Esophagus (tissue), 2 donors: ENCODE results near the gene TSPAN18. TPM values are rescaled to one million over a fixed set of nuclear protein-coding genes. Genes with fewer than 3 reads are reported as not detected.
A peak's percentile ranks its signal among the peaks of the same experiment; 100 is the strongest.

ENCODE experiments used
- H3K27ac ChIP-seq, 2 donors: one replicate each; pipeline ENCODE4 v1.5.1; 2013; ENCODE audit warnings: low read depth in 2 of 2, mild to moderate bottlenecking in 2 of 2, inconsistent platforms in 1 of 2, low read length in 1 of 2, moderate library complexity in 1 of 2
- H3K27me3 ChIP-seq, 2 donors: one replicate each; pipeline ENCODE4 v1.6.1; 2013; ENCODE audit warnings: low read length in 2 of 2, control low read depth in 1 of 2, mild to moderate bottlenecking in 1 of 2; ENCODE audit not compliant: insufficient read depth in 2 of 2, control insufficient read depth in 1 of 2
- H3K36me3 ChIP-seq, 2 donors: one replicate each; pipeline ENCODE4 v1.6.1; 2013; ENCODE audit warnings: low read length in 1 of 2; ENCODE audit not compliant: control insufficient read depth in 2 of 2, insufficient read depth in 2 of 2
- H3K4me1 ChIP-seq, 2 donors: one replicate each; pipeline ENCODE4 v1.6.1; 2013; ENCODE audit warnings: low read length in 1 of 2; ENCODE audit not compliant: control insufficient read depth in 2 of 2, insufficient read depth in 2 of 2
- H3K4me3 ChIP-seq, 2 donors: one replicate each; pipeline ENCODE4 v1.5.1; 2013; ENCODE audit warnings: low read length in 2 of 2, mild to moderate bottlenecking in 2 of 2, low read depth in 1 of 2, moderate library complexity in 1 of 2
- H3K9me3 ChIP-seq, 2 donors: one replicate each; pipeline ENCODE4 v1.6.1; 2013; ENCODE audit warnings: mild to moderate bottlenecking in 2 of 2, low read depth in 1 of 2, low read length in 1 of 2, moderate library complexity in 1 of 2; ENCODE audit not compliant: control insufficient read depth in 2 of 2, insufficient read depth in 1 of 2
- WGBS, 2 donors: extraction: QIAGEN DNeasy Blood & Tissue Kit; methylation state at CpG; one replicate each; pipeline ENCODE4 v1.1.7; 2013; 5-methylcytosine and 5-hydroxymethylcytosine counted together
- polyA plus RNA-seq, 2 donors: library from polyadenylated mRNA; stranded (reverse); fragments of 200-250 nt; gene quantifications; one replicate each; pipeline ENCODE4 v1.2.3, GENCODE V29; 2013
- donor health status: healthy with polysubstance abuse.
- donor health status: Bipolar disorder and iron deficiency.

Gene TSPAN18
- polyA plus RNA-seq, 2 donors, result 2.2 to 3.1 TPM

DNA sequence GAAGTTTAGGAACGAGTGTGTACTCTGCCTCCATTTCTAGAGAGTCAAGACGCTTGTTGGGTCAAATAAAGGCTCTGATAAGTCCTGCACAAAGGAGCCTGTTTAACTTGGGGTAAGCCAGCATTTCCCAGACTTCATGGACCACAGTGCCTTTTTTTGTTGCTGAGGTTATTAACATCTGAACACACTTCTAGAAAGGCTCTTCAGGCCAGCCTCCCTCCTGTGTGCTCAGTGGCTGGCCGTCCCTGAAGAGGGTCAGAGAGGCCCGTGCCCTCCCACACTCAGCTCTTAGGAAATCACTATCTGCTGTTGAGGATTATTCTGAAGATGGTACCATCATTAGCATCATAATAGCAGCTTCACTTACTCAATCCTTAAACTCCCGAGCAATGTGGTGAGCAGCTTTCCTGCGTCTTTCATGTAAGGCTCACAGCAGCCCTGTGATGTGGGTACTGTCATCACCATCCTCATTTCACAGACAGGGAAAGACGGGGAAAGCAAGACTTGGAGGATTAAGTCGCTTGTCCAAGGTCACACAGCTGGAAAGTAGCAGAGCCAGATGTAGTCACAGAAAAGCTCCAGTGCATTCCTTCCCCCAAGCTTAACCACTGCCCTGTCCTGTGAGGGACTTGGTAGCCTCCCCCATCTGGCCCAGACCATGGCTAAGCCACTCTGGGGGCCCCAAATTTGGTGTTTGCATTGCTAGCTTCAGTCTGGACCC lies 71.3 kb downstream of the TSPAN18 start:
- Histone ChIP-seq H3K27ac (peak overlapping the region; percentile 34), H3K27me3 (no peaks in the 10 kb centered on the region), H3K9me3 (peaks cover 0 to 2% of the 10 kb centered on the region in 2 donors), H3K4me3 (no peak overlapping the region), H3K4me1 (no peaks in the 10 kb centered on the region), H3K36me3 (no peaks in the 10 kb centered on the region)
- WGBS, 2 donors, result 67 to 70% methylated on average over 8 of the region's 8 CpGs

DNA sequence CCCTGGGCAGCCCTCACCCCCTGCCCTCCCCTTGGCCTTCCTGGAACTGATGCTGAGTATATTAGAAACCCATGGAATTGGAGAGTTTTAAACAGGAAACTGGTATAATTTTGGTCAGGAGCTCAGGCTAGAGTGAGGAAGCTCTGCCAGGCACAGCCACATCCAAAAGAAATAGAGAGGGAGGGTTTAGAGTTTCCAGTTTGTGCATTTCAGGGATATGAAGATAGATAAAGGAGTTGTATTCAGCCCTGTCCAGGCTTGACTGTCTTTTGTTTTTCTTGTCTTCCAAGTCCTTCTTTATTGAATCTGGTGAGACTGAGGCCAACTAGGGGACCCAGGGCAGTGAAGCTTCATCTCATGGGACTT lies 71.8 kb downstream of the TSPAN18 start:
- peaks cover 0 to under 1% of the 10 kb centered on the region in 2 donors for H3K9me3 ChIP-seq
- H3K36me3 ChIP-seq, result no peaks in the 10 kb centered on the region
- no peaks in the 10 kb centered on the region for H3K4me1 ChIP-seq
- H3K4me3 ChIP-seq, result no peak overlapping the region
- no peaks in the 10 kb centered on the region for H3K27me3 ChIP-seq
- H3K27ac ChIP-seq, result peak overlapping the region; percentile 24 to 34

DNA sequence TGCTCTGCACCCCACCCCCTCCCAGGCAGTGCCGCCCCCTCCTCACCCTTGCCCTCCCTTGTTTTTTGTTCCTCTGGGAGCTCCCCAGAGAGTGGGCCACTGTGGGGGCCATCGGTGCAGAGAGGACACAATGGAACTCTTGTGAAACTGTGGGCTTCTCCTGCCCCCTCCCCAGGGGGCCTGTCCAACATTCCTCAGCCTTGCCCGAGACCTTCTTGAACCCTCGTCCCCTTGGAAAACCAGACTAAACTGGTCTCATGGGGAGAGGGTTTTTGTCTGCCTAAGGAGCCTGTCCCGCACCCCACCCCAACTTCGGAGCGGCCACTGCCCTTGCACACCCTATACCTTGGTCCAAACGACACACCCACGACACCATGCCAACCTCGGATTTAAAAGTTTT lies 72.2 kb downstream of the TSPAN18 start:
- Histone ChIP-seq H3K27me3 (no peaks in the 10 kb centered on the region), H3K27ac (no peak overlapping the region), H3K4me1 (no peaks in the 10 kb centered on the region), H3K4me3 (no peak overlapping the region), H3K36me3 (no peaks in the 10 kb centered on the region), H3K9me3 (no peaks in the 10 kb centered on the region)
- WGBS, 2 donors, result 51 to 56% methylated on average over 10 of the region's 10 CpGs

DNA sequence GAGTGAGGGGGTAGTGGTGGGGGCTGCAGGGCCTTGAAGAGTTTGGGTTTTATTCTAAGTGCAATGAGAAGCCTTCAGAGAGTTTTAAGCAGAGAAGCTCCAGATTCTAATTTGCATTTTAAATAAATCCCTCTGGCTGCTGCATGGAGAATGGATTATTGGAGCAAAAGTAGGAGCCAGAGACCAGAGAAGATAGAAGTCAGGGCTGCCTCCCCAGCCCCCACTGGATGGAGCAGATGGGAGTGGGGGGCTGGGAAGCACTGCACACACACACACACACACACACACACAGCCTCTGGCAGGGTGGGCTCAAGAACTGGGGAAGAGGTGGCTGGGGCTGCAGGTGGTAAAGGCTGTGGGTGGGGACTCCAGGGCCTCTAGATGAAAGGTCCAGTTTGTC lies 75.6 kb downstream of the TSPAN18 start:
- H3K4me1 ChIP-seq, result no peaks in the 10 kb centered on the region
- H3K27ac ChIP-seq, result no peak overlapping the region
- no peaks in the 10 kb centered on the region for H3K9me3 ChIP-seq
- no peak overlapping the region for H3K4me3 ChIP-seq
- H3K27me3 ChIP-seq, result no peaks in the 10 kb centered on the region
- H3K36me3 ChIP-seq, result no peaks in the 10 kb centered on the region

DNA sequence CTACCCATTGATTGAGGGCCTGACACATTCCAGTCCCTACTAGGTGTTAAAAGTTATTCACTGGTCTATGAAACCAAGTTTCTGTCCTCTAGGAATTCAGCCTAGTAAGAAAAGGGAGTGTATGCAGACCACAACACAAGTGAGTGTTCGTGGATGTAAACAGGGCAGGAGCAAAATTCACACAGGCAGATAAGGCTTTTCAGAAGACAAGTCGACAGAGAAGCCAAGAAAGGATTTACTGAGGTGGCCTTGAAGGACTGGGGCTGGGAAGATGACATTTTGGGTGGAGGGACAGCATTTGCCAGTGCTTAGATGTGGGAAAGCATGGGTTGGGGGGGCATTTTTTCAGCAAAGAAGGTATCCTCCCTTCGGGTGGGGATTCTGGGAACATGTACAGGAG lies 76.2 kb downstream of the TSPAN18 start:
- Histone ChIP-seq H3K4me3 (no peak overlapping the region), H3K4me1 (peaks cover 0 to 2% of the 10 kb centered on the region in 2 donors), H3K9me3 (no peaks in the 10 kb centered on the region), H3K36me3 (no peaks in the 10 kb centered on the region), H3K27me3 (no peaks in the 10 kb centered on the region), H3K27ac (no peak overlapping the region)
- WGBS, 2 donors, result 56 to 62% methylated on average over 3 of the region's 3 CpGs

DNA sequence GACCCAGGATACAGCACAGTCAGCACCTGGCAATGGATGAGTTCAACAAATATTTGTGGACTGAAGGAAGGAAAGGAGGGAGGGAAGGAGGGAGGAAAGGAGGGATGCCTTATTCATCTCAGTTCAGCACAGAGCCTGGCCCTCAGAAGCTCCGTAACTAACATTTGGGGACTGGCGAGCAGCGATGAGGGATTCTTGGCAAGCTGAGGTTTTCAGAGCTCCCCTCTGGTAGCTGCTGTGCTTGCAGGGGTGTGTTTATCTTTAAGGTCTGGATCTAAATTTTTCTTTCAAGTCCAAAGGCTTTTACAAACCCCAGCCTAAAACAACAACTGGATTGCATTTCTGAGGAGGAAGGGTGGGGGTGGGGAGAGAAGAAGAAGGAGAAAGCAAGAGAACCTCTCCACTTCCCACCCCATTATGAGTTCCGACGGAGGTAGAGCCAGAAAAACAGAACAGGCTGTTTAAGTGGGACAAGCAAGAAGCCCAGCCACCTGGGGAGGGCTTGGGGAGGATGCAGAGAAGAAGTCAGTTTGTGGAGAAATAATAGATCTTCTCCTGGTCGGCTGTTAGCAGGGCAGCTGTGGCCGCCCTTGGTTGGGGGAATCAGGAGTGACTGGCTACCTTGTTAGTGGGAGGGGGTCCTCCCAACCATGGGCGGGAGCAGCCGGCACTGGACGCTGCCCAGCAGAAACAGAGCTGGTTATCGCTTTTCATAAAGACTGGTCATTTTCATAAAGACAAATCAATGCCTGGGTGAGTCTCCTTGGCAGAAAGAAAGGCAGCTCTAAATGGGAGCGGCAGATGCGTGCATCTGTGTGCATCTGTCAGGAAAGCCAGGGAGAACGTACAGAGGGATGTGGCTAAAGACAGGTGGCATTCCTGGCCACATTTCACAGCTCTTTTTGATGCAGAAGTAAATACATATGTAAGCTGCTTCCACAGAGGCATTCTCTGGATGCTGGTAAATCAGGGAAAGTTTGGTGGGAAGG lies 78.0 kb downstream of the TSPAN18 start:
- WGBS, 2 donors, result 51 to 60% methylated on average over 14 of the region's 14 CpGs
- Histone ChIP-seq H3K4me3 (no peak overlapping the region), H3K27me3 (no peaks in the 10 kb centered on the region), H3K27ac (peak overlapping the region; percentile 27 to 52), H3K36me3 (no peaks in the 10 kb centered on the region), H3K9me3 (no peaks in the 10 kb centered on the region), H3K4me1 (peaks cover 0 to 2% of the 10 kb centered on the region in 2 donors)

DNA sequence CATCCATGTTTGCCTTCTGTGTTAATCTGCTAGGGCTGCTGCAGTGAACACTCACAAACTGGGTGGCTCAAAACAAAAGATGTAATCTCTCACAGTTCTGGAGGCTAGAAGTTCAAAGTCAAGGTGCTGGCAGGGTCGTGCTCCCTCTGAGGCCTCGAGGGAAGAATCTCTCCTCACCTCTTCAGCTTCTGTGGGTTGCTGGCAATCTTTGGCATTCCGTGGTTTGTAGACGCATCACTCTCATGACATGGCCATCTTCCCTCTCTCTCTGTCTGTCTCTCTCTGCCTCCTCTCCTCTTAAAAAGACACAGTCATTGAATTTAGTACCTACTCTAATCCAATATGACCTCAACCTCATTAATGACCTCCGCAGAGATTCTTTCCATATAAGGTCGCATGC lies 78.8 kb downstream of the TSPAN18 start:
- Histone ChIP-seq H3K36me3 (no peaks in the 10 kb centered on the region), H3K4me3 (no peak overlapping the region), H3K9me3 (no peaks in the 10 kb centered on the region), H3K4me1 (peaks cover 0 to 2% of the 10 kb centered on the region in 2 donors), H3K27me3 (no peaks in the 10 kb centered on the region), H3K27ac (peak overlapping the region; percentile 27 to 34)
- 65 to 73% methylated on average over 6 of the region's 6 CpGs for WGBS, 2 donors

DNA sequence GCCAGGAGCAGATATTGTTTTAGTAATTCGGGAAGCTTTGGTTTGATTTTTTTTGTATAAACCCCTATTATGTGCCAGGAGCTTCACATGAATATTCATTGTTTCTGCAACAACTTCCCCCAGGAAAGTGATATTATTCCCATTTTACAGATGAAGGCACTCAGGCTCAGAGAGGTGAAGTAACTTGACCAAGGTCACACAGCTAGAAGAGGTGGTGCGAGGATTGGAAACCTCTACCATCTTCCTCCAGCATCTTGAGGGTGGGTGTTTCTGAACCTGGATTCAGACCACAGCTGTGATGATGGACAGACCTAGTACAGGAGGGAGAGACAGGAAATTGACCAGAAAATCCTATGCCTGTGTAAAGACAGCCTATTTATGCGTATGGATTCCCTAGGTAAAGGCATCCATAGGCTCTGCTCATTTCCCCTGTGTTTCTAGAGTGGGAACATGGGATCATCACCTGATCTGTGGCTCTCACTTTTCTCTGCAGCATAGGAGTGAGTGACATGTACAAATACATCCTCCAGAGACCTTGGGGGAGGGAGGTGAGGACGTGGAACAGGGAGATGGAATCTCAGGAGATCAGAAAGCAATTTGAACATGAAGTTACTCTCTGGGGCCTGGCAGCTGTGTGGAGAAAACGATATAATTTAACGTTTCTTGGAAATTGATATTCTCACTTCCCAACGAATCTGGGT lies 81.4 kb downstream of the TSPAN18 start:
- Histone ChIP-seq H3K4me3 (no peak overlapping the region), H3K9me3 (no peaks in the 10 kb centered on the region), H3K27ac (no peak overlapping the region), H3K27me3 (no peaks in the 10 kb centered on the region), H3K36me3 (no peaks in the 10 kb centered on the region), H3K4me1 (peaks cover 0 to 2% of the 10 kb centered on the region in 2 donors)
- WGBS, 2 donors, result 83 to 91% methylated on average over 7 of the region's 7 CpGs

DNA sequence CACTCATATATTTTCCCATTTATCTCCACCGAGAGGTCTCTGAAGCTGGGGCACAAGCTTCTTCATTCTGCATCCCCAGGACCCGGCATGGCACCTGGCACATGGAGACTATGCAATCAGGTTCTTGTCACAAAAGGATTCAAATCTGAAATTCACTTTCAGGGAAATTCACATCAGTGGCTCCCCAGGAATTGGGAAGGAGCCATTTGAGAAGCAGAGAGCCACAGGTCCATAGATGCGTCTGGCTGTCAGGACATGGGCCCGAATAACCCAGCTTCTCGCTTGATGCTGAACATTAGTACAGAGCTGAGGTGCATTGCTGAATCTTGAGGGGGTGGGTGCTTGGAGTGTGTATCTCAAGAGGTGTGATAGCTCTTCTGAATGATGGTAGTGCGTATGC lies 82.5 kb downstream of the TSPAN18 start:
- no peaks in the 10 kb centered on the region for H3K9me3 ChIP-seq
- no peaks in the 10 kb centered on the region for H3K27me3 ChIP-seq
- H3K4me1 ChIP-seq, result peaks cover 0 to 2% of the 10 kb centered on the region in 2 donors
- H3K4me3 ChIP-seq, result no peak overlapping the region
- H3K27ac ChIP-seq, result no peak overlapping the region
- 78 to 80% methylated on average over 6 of the region's 6 CpGs for WGBS, 2 donors
- H3K36me3 ChIP-seq, result no peaks in the 10 kb centered on the region
